WTC11 (cell line): ENCODE data around the gene CLN6. TPM values are rescaled to one million over a fixed set of nuclear protein-coding genes. Genes with fewer than 3 reads are reported as not detected.
A peak's percentile ranks its signal among the peaks of the same experiment; 100 is the strongest.

Experiments
- ATAC-seq: fragments of 200-7000 bp; cut with Tn5 transposase; 2 replicates; pipeline ENCODE4 v1.10.0; 2021; ENCODE audit warnings: mild to moderate bottlenecking, moderate library complexity
- CTCF ChIA-PET: fragments of 300-600 bp; sonication (Branson Sonifier 250); formaldehyde crosslinking; loops from one replicate; lab custom pipeline; 2021; ENCODE audit warnings: antibody characterized with exemption; lab: Charles Lee
- POLR2A ChIA-PET: fragments of 350-600 bp; sonication (Branson Sonifier 250); formaldehyde crosslinking; loops from one replicate; lab custom pipeline; 2021; ENCODE audit warnings: antibody characterized with exemption; lab: Charles Lee
- DNase-seq: peaks from one replicate; pipeline ENCODE4 v3.0.0; 2021; ENCODE audit warnings: low spot score
- H3K27ac Mint-ChIP-seq: 2 replicates; pipeline ENCODE4 v1.8.0; 2021; ENCODE audit warnings: mixed read lengths
- H3K27me3 Mint-ChIP-seq: 2 replicates; pipeline ENCODE4 v1.8.0; 2021; ENCODE audit warnings: low read depth, mild to moderate bottlenecking, moderate library complexity, mixed read lengths
- H3K36me3 Mint-ChIP-seq: 2 replicates; pipeline ENCODE4 v1.8.0; 2021; ENCODE audit warnings: mixed read lengths
- H3K4me1 Mint-ChIP-seq: 2 replicates; pipeline ENCODE4 v1.8.0; 2022; ENCODE audit warnings: mixed read lengths
- H3K4me3 Mint-ChIP-seq: 2 replicates; pipeline ENCODE4 v1.8.0; 2021; ENCODE audit warnings: mild to moderate bottlenecking, moderate library complexity, mixed read lengths
- H3K9me3 Mint-ChIP-seq: 2 replicates; pipeline ENCODE4 v1.8.0; 2021; ENCODE audit warnings: mixed read lengths
- ATF1 ChIP-seq: sonication (generic); formaldehyde crosslinking; IDR thresholded peaks from 2 replicates; pipeline ENCODE4 v1.8.1; 2023; ENCODE audit warnings: mild to moderate bottlenecking, moderate library complexity, missing genetic modification reagents
- CTCF ChIP-seq: fragments of 200-600 bp; IDR thresholded peaks from 2 replicates; pipeline ENCODE4 v1.8.0; 2022; ENCODE audit warnings: antibody characterized with exemption
- E2F5 ChIP-seq: sonication (generic); formaldehyde crosslinking; IDR thresholded peaks from 2 replicates; pipeline ENCODE4 v1.8.1; 2022; ENCODE audit warnings: mild to moderate bottlenecking, moderate library complexity, missing genetic modification reagents
- ETV6 ChIP-seq: sonication (generic); formaldehyde crosslinking; IDR thresholded peaks from 2 replicates; pipeline ENCODE4 v1.8.1; 2022; ENCODE audit warnings: mild to moderate bottlenecking, missing genetic modification reagents
- FOXJ3 ChIP-seq: sonication (generic); formaldehyde crosslinking; IDR thresholded peaks from 2 replicates; pipeline ENCODE4 v1.9.0; 2021; ENCODE audit warnings: missing genetic modification reagents, mild to moderate bottlenecking, borderline replicate concordance
- FOXK1 ChIP-seq: sonication (generic); formaldehyde crosslinking; IDR thresholded peaks from 2 replicates; pipeline ENCODE4 v1.8.0; 2022; ENCODE audit warnings: mild to moderate bottlenecking, moderate library complexity, missing genetic modification reagents
- HMGA2 ChIP-seq: fragments of 250-450 bp; sonication (Bioruptor Pico); IDR thresholded peaks from 2 replicates; pipeline ENCODE4 v1.4.0; 2021; ENCODE audit warnings: mild to moderate bottlenecking, moderate library complexity
- KAT7 ChIP-seq: sonication (generic); formaldehyde crosslinking; IDR thresholded peaks from 2 replicates; pipeline ENCODE4 v1.8.1; 2023; ENCODE audit warnings: missing genetic modification reagents, mild to moderate bottlenecking, borderline replicate concordance
- MAX ChIP-seq: sonication (generic); formaldehyde crosslinking; IDR thresholded peaks from 2 replicates; pipeline ENCODE4 v1.8.0; 2022; ENCODE audit warnings: mild to moderate bottlenecking, missing genetic modification reagents
- MYBL2 ChIP-seq: sonication (generic); formaldehyde crosslinking; IDR thresholded peaks from 2 replicates; pipeline ENCODE4 v1.8.1; 2023; ENCODE audit warnings: mild to moderate bottlenecking, moderate library complexity, missing genetic modification reagents
- NFATC4 ChIP-seq: fragments of 250-450 bp; sonication (Bioruptor Pico); IDR thresholded peaks from 2 replicates; pipeline ENCODE4 v1.9.0; 2021; ENCODE audit warnings: mild to moderate bottlenecking
- PRRX2 ChIP-seq: fragments of 250-450 bp; sonication (Bioruptor Pico); IDR thresholded peaks from 2 replicates; pipeline ENCODE4 v1.8.0; 2021; ENCODE audit warnings: mild to moderate bottlenecking
- RELA ChIP-seq: sonication (generic); formaldehyde crosslinking; IDR thresholded peaks from 2 replicates; pipeline ENCODE4 v1.8.1; 2022; ENCODE audit warnings: missing genetic modification reagents, mild to moderate bottlenecking, borderline replicate concordance
- SMAD3 ChIP-seq: sonication (generic); formaldehyde crosslinking; IDR thresholded peaks from 2 replicates; pipeline ENCODE4 v1.8.0; 2022; ENCODE audit warnings: missing genetic modification reagents, mild to moderate bottlenecking, borderline replicate concordance
- SP1 ChIP-seq: sonication (generic); formaldehyde crosslinking; conservative IDR thresholded peaks from 2 replicates; pipeline ENCODE4 v1.8.1; 2022; ENCODE audit warnings: missing genetic modification reagents
- TP53 ChIP-seq: sonication (generic); formaldehyde crosslinking; IDR thresholded peaks from 2 replicates; pipeline ENCODE4 v1.8.1; 2023; ENCODE audit warnings: mild to moderate bottlenecking, missing genetic modification reagents
- ZNF121 ChIP-seq: sonication (generic); formaldehyde crosslinking; IDR thresholded peaks from 2 replicates; pipeline ENCODE4 v1.8.0; 2023; ENCODE audit warnings: missing genetic modification reagents
- ZNF423 ChIP-seq: fragments of 250-450 bp; sonication (Bioruptor Pico); IDR thresholded peaks from 2 replicates; pipeline ENCODE4 v2.1.2; 2022; ENCODE audit warnings: mild to moderate bottlenecking, moderate library complexity
- ZNF425 ChIP-seq: fragments of 250-450 bp; sonication (Bioruptor Pico); conservative IDR thresholded peaks from 2 replicates; pipeline ENCODE4 v1.9.0; 2021; ENCODE audit warnings: mild to moderate bottlenecking
- ZSCAN18 ChIP-seq: fragments of 250-450 bp; sonication (Bioruptor Pico); IDR thresholded peaks from 2 replicates; pipeline ENCODE4 v2.1.2; 2022; ENCODE audit warnings: mild to moderate bottlenecking, moderate library complexity
- total RNA-seq: library from RNA; stranded (reverse); gene quantifications from 3 replicates; pipeline ENCODE4 v1.2.3, GENCODE V29; 2021

Gene CLN6
- total RNA-seq, 1 experiment from 2014 or later, result 50.2 TPM

GRCh38 chr15:68256675-68257450 is 27.3 kb upstream of the CLN6 start (continued):
- TF ChIP-seq KAT7 (CRISPR knock-in tag) (no peak; the same call in 1 of the 2 replicates), ETV6 (CRISPR knock-in tag) (peak; percentile 85), ZNF423 (CRISPR knock-in tag) (no peak), RELA (CRISPR knock-in tag) (0 out of 2 replicates have a peak, but pooled peaks have one; percentile 54), FOXJ3 (CRISPR knock-in tag) (no peak), TP53 (CRISPR knock-in tag) (peak; percentile 91), NFATC4 (CRISPR knock-in tag) (peak; percentile 83; the same call in 1 of the 2 replicates), SP1 (CRISPR knock-in tag) (peak; percentile 85), ZSCAN18 (CRISPR knock-in tag) (no peak), ZNF425 (CRISPR knock-in tag) (no peak), HMGA2 (CRISPR knock-in tag) (no peak), MAX (CRISPR knock-in tag) (peak; percentile 98), PRRX2 (CRISPR knock-in tag) (no peak), MYBL2 (CRISPR knock-in tag) (peak; percentile 64; the same call in 1 of the 2 replicates), E2F5 (CRISPR knock-in tag) (peak; percentile 94), ATF1 (CRISPR knock-in tag) (0 out of 2 replicates have a peak, but pooled peaks have one; percentile 74), ZNF121 (CRISPR knock-in tag) (no peak), FOXK1 (CRISPR knock-in tag) (peak; percentile 93)

- TF ChIP-seq CTCF (peak; percentile 61), SMAD3 (CRISPR knock-in tag) (no peak)
- CTCF ChIA-PET, result interaction anchor here (0.6 to 4.7 kb wide), 47 partner anchors 9 to 576 kb away, joined by 3 to 218 read pairs (median 5); partner anchors contain the start of gene FEM1B
- Mint-ChIP-seq H3K27ac (no peak overlapping the region), H3K4me3 (no peak overlapping the region), H3K9me3 (peaks cover 12% of the 10 kb centered on the region), H3K36me3 (no peaks in the 10 kb centered on the region), H3K27me3 (no peaks in the 10 kb centered on the region; the same call in 1 of the 2 replicates), H3K4me1 (peaks cover 13% of the 10 kb centered on the region)
- POLR2A ChIA-PET, result interaction anchor here (0.7 to 1.4 kb wide), 2 partner anchors 25 to 53 kb away, joined by 5 to 7 read pairs; partner anchors contain the start of gene FEM1B
- DNase-seq, result no peak
- ATAC-seq, result peak; percentile 11; the same call in 1 of the 2 replicates
Measured at GRCh38 chr15:68252925-68253534, 23.5 kb upstream of the CLN6 start.
